Measurements from ENCODE around the gene FGD5. TPM values are rescaled to one million over a fixed set of nuclear protein-coding genes. Genes with fewer than 3 reads are reported as not detected.

The FGD5 gene
- polyA plus RNA-seq, 1 donor (not counting 4 experiments of a cell fraction or from before 2014, with no cell fraction given) = not detected

DNA sequence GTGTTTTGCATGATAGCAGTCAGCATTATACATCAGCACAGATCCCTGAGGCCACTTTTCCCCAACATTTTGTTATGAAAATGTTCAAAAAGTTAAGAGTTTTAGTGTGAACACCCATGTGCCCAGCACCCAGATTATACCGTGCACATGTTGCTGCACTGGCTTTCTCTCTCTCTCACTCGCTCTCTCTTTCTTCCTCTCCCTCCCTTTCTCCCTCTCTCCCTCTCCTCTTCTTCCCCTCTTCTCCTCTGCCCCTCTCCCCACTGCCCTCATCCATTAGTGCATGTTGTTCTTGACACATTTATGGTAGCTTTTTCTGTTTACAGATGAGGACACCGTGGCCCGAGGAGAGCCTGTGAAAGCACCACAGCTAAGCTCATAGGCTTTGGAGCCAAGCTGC is 7.3 kb downstream of the FGD5 start:
- no peak for DNase-seq (ENCODE audit: low read depth, low spot score)
- dilution Hi-C loops (cut with MboI; ENCODE audit: extremely low pct_ligation_motif_present, low sequenced_read_pairs) = loop anchor here (10.0 kb wide), 1 partner anchor 59 kb away; no protein-coding TSS in a partner anchor
- no peak overlapping the region for H3K9ac ChIP-seq (ENCODE audit: control insufficient read depth, extremely low read depth, insufficient read depth, low read length)
- H3K9me3 ChIP-seq (ENCODE audit: control insufficient read depth, low read depth, low read length) = no peaks in the 10 kb centered on the region
- no peak for FAIRE-seq
- H3K36me3 ChIP-seq (ENCODE audit: control insufficient read depth in 2 of 2, extremely low read depth in 1 of 2, insufficient read depth in 2 of 2, low read length in 2 of 2) = no peaks in the 10 kb centered on the region
- TF ChIP-seq, protein P1, sequence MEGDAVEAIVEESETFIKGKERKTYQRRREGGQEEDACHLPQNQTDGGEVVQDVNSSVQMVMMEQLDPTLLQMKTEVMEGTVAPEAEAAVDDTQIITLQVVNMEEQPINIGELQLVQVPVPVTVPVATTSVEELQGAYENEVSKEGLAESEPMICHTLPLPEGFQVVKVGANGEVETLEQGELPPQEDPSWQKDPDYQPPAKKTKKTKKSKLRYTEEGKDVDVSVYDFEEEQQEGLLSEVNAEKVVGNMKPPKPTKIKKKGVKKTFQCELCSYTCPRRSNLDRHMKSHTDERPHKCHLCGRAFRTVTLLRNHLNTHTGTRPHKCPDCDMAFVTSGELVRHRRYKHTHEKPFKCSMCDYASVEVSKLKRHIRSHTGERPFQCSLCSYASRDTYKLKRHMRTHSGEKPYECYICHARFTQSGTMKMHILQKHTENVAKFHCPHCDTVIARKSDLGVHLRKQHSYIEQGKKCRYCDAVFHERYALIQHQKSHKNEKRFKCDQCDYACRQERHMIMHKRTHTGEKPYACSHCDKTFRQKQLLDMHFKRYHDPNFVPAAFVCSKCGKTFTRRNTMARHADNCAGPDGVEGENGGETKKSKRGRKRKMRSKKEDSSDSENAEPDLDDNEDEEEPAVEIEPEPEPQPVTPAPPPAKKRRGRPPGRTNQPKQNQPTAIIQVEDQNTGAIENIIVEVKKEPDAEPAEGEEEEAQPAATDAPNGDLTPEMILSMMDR (optimal IDR thresholded peaks at IDR 0.05 in 1 of 3, IDR thresholded peaks at IDR 0.05 in 1 of 3, conservative IDR thresholded peaks at IDR 0.05 in 1 of 3; ENCODE audit: extremely low read depth in 1 of 3, insufficient read depth in 2 of 3, low read length in 3 of 3) = no peak
- no peak for TF ChIP-seq EZH2 (IDR thresholded peaks at IDR 0.05; ENCODE audit: low read length)
- peaks cover 25% of the 10 kb centered on the region for H3K27me3 ChIP-seq (ENCODE audit: control insufficient read depth, extremely low read depth, insufficient read depth, low read length)
- no peak overlapping the region for H2AFZ ChIP-seq (ENCODE audit: control insufficient read depth, low read length)
- H3K9me1 ChIP-seq (ENCODE audit: control insufficient read depth, extremely low read depth, insufficient read depth, low read length) = no peaks in the 10 kb centered on the region
- no peaks in the 10 kb centered on the region for H3K79me2 ChIP-seq (ENCODE audit: control insufficient read depth, insufficient read depth, low read length)
- no peak overlapping the region for H3K4me3 ChIP-seq (ENCODE audit: control insufficient read depth in 2 of 3, extremely low read depth in 1 of 3, insufficient read depth in 2 of 3, low read depth in 1 of 3, low read length in 3 of 3)
- H4K20me1 ChIP-seq (ENCODE audit: control insufficient read depth, extremely low read depth, insufficient read depth, low read length) = no peaks in the 10 kb centered on the region
- H3K4me1 ChIP-seq (ENCODE audit: control insufficient read depth, extremely low read depth, insufficient read depth, low read length) = no peaks in the 10 kb centered on the region
- H3K27ac ChIP-seq (ENCODE audit: control insufficient read depth, insufficient read depth, low read length) = no peak overlapping the region
- H3K4me2 ChIP-seq (ENCODE audit: control insufficient read depth, extremely low read depth, insufficient read depth, low read depth, low read length) = no peak overlapping the region

- FAIRE-seq = no peak
These were observed 9.0 kb downstream of the FGD5 start for GRCh38 chr3:14827776-14828175.

More at GRCh38 chr3:14827776-14828175, 9.0 kb downstream of the FGD5 start:
- no peaks in the 10 kb centered on the region for H3K9me3 ChIP-seq (ENCODE audit: control insufficient read depth, low read depth, low read length)
- no peaks in the 10 kb centered on the region for H3K9me1 ChIP-seq (ENCODE audit: control insufficient read depth, extremely low read depth, insufficient read depth, low read length)
- no peak for DNase-seq (ENCODE audit: low read depth, low spot score)
- H4K20me1 ChIP-seq (ENCODE audit: control insufficient read depth, extremely low read depth, insufficient read depth, low read length) = no peaks in the 10 kb centered on the region
- no peak overlapping the region for H3K9ac ChIP-seq (ENCODE audit: control insufficient read depth, extremely low read depth, insufficient read depth, low read length)
- no peaks in the 10 kb centered on the region for H3K4me1 ChIP-seq (ENCODE audit: control insufficient read depth, extremely low read depth, insufficient read depth, low read length)
- H3K79me2 ChIP-seq (ENCODE audit: control insufficient read depth, insufficient read depth, low read length) = no peaks in the 10 kb centered on the region
- no peaks in the 10 kb centered on the region for H3K36me3 ChIP-seq (ENCODE audit: control insufficient read depth in 2 of 2, extremely low read depth in 1 of 2, insufficient read depth in 2 of 2, low read length in 2 of 2)
- no peak overlapping the region for H3K4me2 ChIP-seq (ENCODE audit: control insufficient read depth, extremely low read depth, insufficient read depth, low read depth, low read length)
- dilution Hi-C loops (cut with MboI; ENCODE audit: extremely low pct_ligation_motif_present, low sequenced_read_pairs) = loop anchor here (10.0 kb wide), 1 partner anchor 57 kb away; no protein-coding TSS in a partner anchor
- no peak overlapping the region for H2AFZ ChIP-seq (ENCODE audit: control insufficient read depth, low read length)
- TF ChIP-seq EZH2 (IDR thresholded peaks at IDR 0.05; ENCODE audit: low read length) = no peak
- TF ChIP-seq, protein P1 (optimal IDR thresholded peaks at IDR 0.05 in 1 of 3, IDR thresholded peaks at IDR 0.05 in 1 of 3, conservative IDR thresholded peaks at IDR 0.05 in 1 of 3; ENCODE audit: extremely low read depth in 1 of 3, insufficient read depth in 2 of 3, low read length in 3 of 3) = no peak
- H3K4me3 ChIP-seq (ENCODE audit: control insufficient read depth in 2 of 3, extremely low read depth in 1 of 3, insufficient read depth in 2 of 3, low read depth in 1 of 3, low read length in 3 of 3) = no peak overlapping the region
- H3K27ac ChIP-seq (ENCODE audit: control insufficient read depth, insufficient read depth, low read length) = no peak overlapping the region
- peaks cover 27% of the 10 kb centered on the region for H3K27me3 ChIP-seq (ENCODE audit: control insufficient read depth, extremely low read depth, insufficient read depth, low read length)

All from keratinocyte (primary cell).